Keratinocyte (primary cell): Measurements from ENCODE around the gene RUNX1. TPM values are rescaled to one million over a fixed set of nuclear protein-coding genes. Genes with fewer than 3 reads are reported as not detected.
A peak's percentile ranks its signal among the peaks of the same experiment; 100 is the strongest.

Experiments
- DNase-seq: peaks from one replicate; pipeline ENCODE4 v3.0.0-alpha.2; 2011; ENCODE audit warnings: low read depth, missing footprints, low spot score
- FAIRE-seq: peaks from 2 replicates; lab custom pipeline; 2011; peaks lifted over from hg19 to GRCh38; lab: Jason Lieb, UNC
- H2AFZ ChIP-seq: 2 replicates; pipeline ENCODE4 v1.6.0; 2012; ENCODE audit warnings: low read length, control low read depth, inconsistent platforms; ENCODE audit not compliant: control insufficient read depth
- H3K27ac ChIP-seq: 2 replicates; pipeline ENCODE4 v1.5.1; 2011; ENCODE audit warnings: low read length; ENCODE audit not compliant: control insufficient read depth, insufficient read depth
- H3K27me3 ChIP-seq: 3 replicates; pipeline ENCODE4 v1.6.0; 2011; ENCODE audit warnings: low read length; ENCODE audit not compliant: control insufficient read depth, insufficient read depth; ENCODE audit errors: extremely low read depth
- H3K36me3 ChIP-seq, 2 experiments: 2 replicates in 1 of 2; 3 replicates in 1 of 2; pipeline ENCODE4 v1.5.1; 2011; ENCODE audit warnings: low read length in 2 of 2, mild to moderate bottlenecking in 1 of 2; ENCODE audit not compliant: control insufficient read depth in 2 of 2, insufficient read depth in 2 of 2; ENCODE audit errors: extremely low read depth in 1 of 2
- H3K4me1 ChIP-seq: 3 replicates; pipeline ENCODE4 v1.5.1; 2011; ENCODE audit warnings: low read length; ENCODE audit not compliant: control insufficient read depth, insufficient read depth; ENCODE audit errors: extremely low read depth
- H3K4me2 ChIP-seq: 3 replicates; pipeline ENCODE4 v1.6.0; 2011; ENCODE audit warnings: low read depth, low read length; ENCODE audit not compliant: control insufficient read depth, insufficient read depth; ENCODE audit errors: extremely low read depth
- H3K4me3 ChIP-seq, 3 experiments: fragments of 200-600 bp in 1 of 3; sonication (generic) in 1 of 3; 2 replicates in 2 of 3; 3 replicates in 1 of 3; pipeline ENCODE4 v1.5.1; 2011 to 2016; ENCODE audit warnings: low read length in 3 of 3, mild to moderate bottlenecking in 3 of 3, control low read depth in 2 of 3, inconsistent platforms in 1 of 3, low read depth in 1 of 3, mixed read lengths in 1 of 3, mixed run types in 1 of 3, moderate library complexity in 1 of 3; ENCODE audit not compliant: control insufficient read depth in 2 of 3, insufficient read depth in 2 of 3; ENCODE audit errors: extremely low read depth in 1 of 3
- H3K79me2 ChIP-seq: 2 replicates; pipeline ENCODE4 v1.6.0; 2012; ENCODE audit warnings: low read length; ENCODE audit not compliant: control insufficient read depth, insufficient read depth
- H3K9ac ChIP-seq: 3 replicates; pipeline ENCODE4 v1.6.0; 2011; ENCODE audit warnings: low read length; ENCODE audit not compliant: control insufficient read depth, insufficient read depth; ENCODE audit errors: extremely low read depth
- H3K9me1 ChIP-seq: 3 replicates; pipeline ENCODE4 v1.6.0; 2011; ENCODE audit warnings: low read length; ENCODE audit not compliant: control insufficient read depth, insufficient read depth; ENCODE audit errors: extremely low read depth
- H3K9me3 ChIP-seq: 2 replicates; pipeline ENCODE4 v1.5.1; 2012; ENCODE audit warnings: low read depth, low read length; ENCODE audit not compliant: control insufficient read depth
- H4K20me1 ChIP-seq: 3 replicates; pipeline ENCODE4 v1.6.0; 2011; ENCODE audit warnings: low read length; ENCODE audit not compliant: control insufficient read depth, insufficient read depth; ENCODE audit errors: extremely low read depth
- EZH2 ChIP-seq: IDR thresholded peaks from one replicate; pipeline ENCODE4 v1.6.1; 2012; ENCODE audit warnings: inconsistent platforms, mild to moderate bottlenecking, low read length, moderate library complexity
- dilution Hi-C: fragments of 300-500 bp; cut with MboI; formaldehyde crosslinking; loops from one replicate; pipeline ENCODE4 v1.7.0; 2020; ENCODE audit warnings: low sequenced_read_pairs; ENCODE audit not compliant: extremely low pct_ligation_motif_present
- polyA plus RNA-seq, 5 experiments: library from polyadenylated mRNA; depleted of rRNA in 3 of 5; stranded (reverse) in 3 of 5; stranded (forward) in 1 of 5; unstranded in 1 of 5; fragments of >200 nt; gene quantifications; 1 replicate in 1 of 5; 2 replicates in 3 of 5; 3 replicates in 1 of 5; pipeline versions ENCODE4 v1.2.1 to v1.2.3, GENCODE V29; 2011 to 2012; ENCODE audit warnings: missing spikeins in 2 of 5, low read depth in 1 of 5, low replicate concordance in 1 of 5
- TF ChIP-seq, protein P1 (sequence below), 3 experiments: IDR thresholded peaks in 1 of 3; conservative IDR thresholded peaks in 1 of 3; optimal IDR thresholded peaks in 1 of 3; 2 replicates in 2 of 3; 3 replicates in 1 of 3; pipeline versions ENCODE3 to v1.5.1; 2011; ENCODE audit warnings: low read length in 3 of 3, mild to moderate bottlenecking in 3 of 3, moderate library complexity in 2 of 3, control low read depth in 1 of 3, inconsistent platforms in 1 of 3; ENCODE audit not compliant: insufficient read depth in 2 of 3; ENCODE audit errors: extremely low read depth in 1 of 3

The RUNX1 gene
- polyA plus RNA-seq, 1 donor (not counting 4 experiments of a cell fraction or from before 2014, with no cell fraction given), result 44.9 TPM

DNA sequence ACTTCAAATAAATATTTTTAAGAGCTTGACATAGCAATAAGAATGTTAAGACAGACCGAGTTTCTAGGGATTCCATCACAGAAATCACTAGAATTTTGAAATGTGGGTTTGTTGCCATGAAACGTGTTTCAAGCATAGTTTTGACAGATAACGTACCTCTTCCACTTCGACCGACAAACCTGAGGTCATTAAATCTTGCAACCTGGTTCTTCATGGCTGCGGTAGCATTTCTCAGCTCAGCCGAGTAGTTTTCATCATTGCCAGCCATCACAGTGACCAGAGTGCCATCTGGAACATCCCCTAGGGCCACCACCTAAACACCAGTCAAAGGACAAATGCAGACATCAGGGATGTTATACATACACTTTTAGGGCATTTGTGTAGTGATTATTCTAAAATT lies 168.7 kb downstream of the RUNX1 start:
- H4K20me1 ChIP-seq, result peaks cover 34% of the 10 kb centered on the region
- no peak overlapping the region for H2AFZ ChIP-seq
- no peak overlapping the region for H3K9ac ChIP-seq
- peaks cover 50% of the 10 kb centered on the region for H3K4me1 ChIP-seq
- no peak overlapping the region for H3K4me3 ChIP-seq
- dilution Hi-C loops, result no loop called here
- no peak overlapping the region for H3K4me2 ChIP-seq
- H3K9me1 ChIP-seq, result peaks cover 2% of the 10 kb centered on the region
- no peak overlapping the region for H3K27ac ChIP-seq
- no peaks in the 10 kb centered on the region for H3K9me3 ChIP-seq
- H3K36me3 ChIP-seq, result peaks cover 32 to 61% of the 10 kb centered on the region in 2 experiments
- TF ChIP-seq, protein P1, sequence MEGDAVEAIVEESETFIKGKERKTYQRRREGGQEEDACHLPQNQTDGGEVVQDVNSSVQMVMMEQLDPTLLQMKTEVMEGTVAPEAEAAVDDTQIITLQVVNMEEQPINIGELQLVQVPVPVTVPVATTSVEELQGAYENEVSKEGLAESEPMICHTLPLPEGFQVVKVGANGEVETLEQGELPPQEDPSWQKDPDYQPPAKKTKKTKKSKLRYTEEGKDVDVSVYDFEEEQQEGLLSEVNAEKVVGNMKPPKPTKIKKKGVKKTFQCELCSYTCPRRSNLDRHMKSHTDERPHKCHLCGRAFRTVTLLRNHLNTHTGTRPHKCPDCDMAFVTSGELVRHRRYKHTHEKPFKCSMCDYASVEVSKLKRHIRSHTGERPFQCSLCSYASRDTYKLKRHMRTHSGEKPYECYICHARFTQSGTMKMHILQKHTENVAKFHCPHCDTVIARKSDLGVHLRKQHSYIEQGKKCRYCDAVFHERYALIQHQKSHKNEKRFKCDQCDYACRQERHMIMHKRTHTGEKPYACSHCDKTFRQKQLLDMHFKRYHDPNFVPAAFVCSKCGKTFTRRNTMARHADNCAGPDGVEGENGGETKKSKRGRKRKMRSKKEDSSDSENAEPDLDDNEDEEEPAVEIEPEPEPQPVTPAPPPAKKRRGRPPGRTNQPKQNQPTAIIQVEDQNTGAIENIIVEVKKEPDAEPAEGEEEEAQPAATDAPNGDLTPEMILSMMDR (optimal IDR thresholded peaks at IDR 0.05 in 1 of 3, IDR thresholded peaks at IDR 0.05 in 1 of 3, conservative IDR thresholded peaks at IDR 0.05 in 1 of 3; ENCODE audit: extremely low read depth in 1 of 3, insufficient read depth in 2 of 3, low read length in 3 of 3), result no peak
- TF ChIP-seq EZH2, result no peak
- FAIRE-seq, result no peak
- H3K79me2 ChIP-seq, result peaks cover 99% of the 10 kb centered on the region
- H3K27me3 ChIP-seq, result no peaks in the 10 kb centered on the region
- DNase-seq, result peak; percentile 9

DNA sequence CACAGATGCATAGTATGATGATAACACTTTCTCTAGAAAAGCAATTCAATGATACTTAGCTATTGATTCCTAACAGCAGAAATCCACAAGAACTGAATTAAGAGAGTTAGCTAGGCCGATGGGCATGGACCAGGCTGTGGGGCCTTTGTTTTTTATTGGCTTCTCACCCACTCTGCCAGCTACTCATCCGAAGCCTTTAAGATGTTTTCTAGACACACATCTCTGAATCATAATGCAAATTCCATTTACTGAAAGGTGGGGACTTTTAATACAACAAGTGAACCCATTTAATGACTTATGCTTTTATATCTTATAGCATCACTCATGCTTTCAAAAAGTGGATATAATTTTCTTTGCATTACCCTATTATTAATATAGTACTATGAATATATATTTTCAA lies 170.2 kb downstream of the RUNX1 start:
- no peak overlapping the region for H3K4me3 ChIP-seq
- dilution Hi-C loops, result no loop called here

More for the DNA sequence above, 170.2 kb downstream of the RUNX1 start:
- H3K9me3 ChIP-seq, result no peaks in the 10 kb centered on the region
- peak; percentile 36 for FAIRE-seq
- no peak overlapping the region for H3K27ac ChIP-seq
- peaks cover 98% of the 10 kb centered on the region for H3K79me2 ChIP-seq
- TF ChIP-seq, protein P1 (optimal IDR thresholded peaks at IDR 0.05 in 1 of 3, IDR thresholded peaks at IDR 0.05 in 1 of 3, conservative IDR thresholded peaks at IDR 0.05 in 1 of 3; ENCODE audit: extremely low read depth in 1 of 3, insufficient read depth in 2 of 3, low read length in 3 of 3), result no peak
- TF ChIP-seq EZH2, result no peak
- no peak overlapping the region for H2AFZ ChIP-seq
- no peaks in the 10 kb centered on the region for H3K27me3 ChIP-seq
- peaks cover 3% of the 10 kb centered on the region for H3K9me1 ChIP-seq
- H3K9ac ChIP-seq, result no peak overlapping the region
- peaks cover 41% of the 10 kb centered on the region for H4K20me1 ChIP-seq
- H3K4me2 ChIP-seq, result no peak overlapping the region
- H3K4me1 ChIP-seq, result peaks cover 50% of the 10 kb centered on the region
- H3K36me3 ChIP-seq, result peaks cover 34 to 61% of the 10 kb centered on the region in 2 experiments
- peak; percentile 19 for DNase-seq
